Upper lobe of right lung (tissue), 1 donor: ENCODE data around the gene RPL22. TPM values are rescaled to one million over a fixed set of nuclear protein-coding genes. Genes with fewer than 3 reads are reported as not detected.

Experiments
- ATAC-seq: fragments of 200-7000 bp; cut with Tn5 transposase; one replicate; pipeline ENCODE4 v1.9.1; 2020; ENCODE audit warnings: mild to moderate bottlenecking, moderate library complexity
- DNase-seq: peaks from one replicate; pipeline ENCODE4 v3.0.0-alpha.2; 2020
- H3K27ac ChIP-seq: fragments of 200-600 bp; one replicate; pipeline ENCODE4 v1.8.0; 2022
- H3K27me3 ChIP-seq: fragments of 200-600 bp; one replicate; pipeline ENCODE4 v1.8.0; 2022; ENCODE audit warnings: mild to moderate bottlenecking
- H3K36me3 ChIP-seq: fragments of 200-600 bp; one replicate; pipeline ENCODE4 v1.8.0; 2022
- H3K4me1 ChIP-seq: fragments of 200-600 bp; one replicate; pipeline ENCODE4 v1.8.0; 2022
- H3K4me3 ChIP-seq: fragments of 200-600 bp; one replicate; pipeline ENCODE4 v1.8.0; 2022; ENCODE audit warnings: mild to moderate bottlenecking
- H3K9me3 ChIP-seq: fragments of 200-600 bp; one replicate; pipeline ENCODE4 v1.8.0; 2022
- CTCF ChIP-seq: fragments of 200-600 bp; IDR thresholded peaks from one replicate; pipeline ENCODE4 v1.8.0; 2022; ENCODE audit warnings: antibody characterized with exemption
- intact Hi-C: fragments of 100-400 bp; cut with DNase I; formaldehyde crosslinking; loops from one replicate; pipeline ENCODE4 v1.11.0; 2022
- total RNA-seq: library from RNA; stranded (reverse); fragmentation: NEBNext Ultra II Directional; extraction: Animal tissue kit (Norgen Biotek cat#: 25700); gene quantifications from one replicate; pipeline ENCODE4 v1.2.1, GENCODE V29; 2021
- donor health status: DM: no; HTN: yes; CAD: no; lungs with severe emphysema.

RPL22 gene
- total RNA-seq, 1 donor from 2014 or later, result 308 TPM

GRCh38 chr1:6163191-6163972, 36.0 kb downstream of the RPL22 start:
- H3K36me3 ChIP-seq, result no peaks in the 10 kb centered on the region
- intact Hi-C loops, result no loop called here
- H3K4me1 ChIP-seq, result no peaks in the 10 kb centered on the region
- H3K9me3 ChIP-seq, result no peaks in the 10 kb centered on the region
- ATAC-seq, result no peak
- no peak for DNase-seq
- H3K4me3 ChIP-seq, result no peak overlapping the region
- H3K27me3 ChIP-seq, result peaks cover 14% of the 10 kb centered on the region
- no peak for TF ChIP-seq CTCF
- no peak overlapping the region for H3K27ac ChIP-seq

- intact Hi-C loops, result no loop called here
- Histone ChIP-seq H3K27ac (no peak overlapping the region), H3K4me3 (no peak overlapping the region), H3K9me3 (no peaks in the 10 kb centered on the region), H3K4me1 (no peaks in the 10 kb centered on the region), H3K36me3 (no peaks in the 10 kb centered on the region), H3K27me3 (peaks cover 14% of the 10 kb centered on the region)
- DNase-seq (no peak), ATAC-seq (no peak)
- no peak for TF ChIP-seq CTCF
These were observed 36.6 kb downstream of the RPL22 start for GRCh38 chr1:6162773-6163172.

DNA sequence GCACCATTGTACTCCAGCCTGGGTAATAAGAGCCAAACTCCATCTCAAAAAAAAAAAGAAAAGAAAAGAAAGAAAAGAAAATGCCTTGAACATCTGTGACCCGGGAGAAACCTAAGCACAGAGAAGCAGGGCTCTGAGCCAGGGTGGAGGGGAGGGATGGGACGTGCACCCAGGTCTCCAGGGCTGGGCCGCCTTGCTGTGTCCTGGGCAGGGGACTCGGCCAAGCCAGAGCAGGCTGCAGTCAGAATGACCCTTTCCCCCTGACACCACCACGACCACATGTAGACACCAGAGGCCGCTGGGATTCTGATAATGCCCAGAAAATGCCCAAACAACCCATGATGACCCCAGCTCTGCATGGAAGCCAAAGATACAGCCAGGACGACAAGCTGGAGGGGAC, 37.1 kb downstream of the RPL22 start:
- Histone ChIP-seq H3K4me1 (no peaks in the 10 kb centered on the region), H3K4me3 (no peak overlapping the region), H3K9me3 (no peaks in the 10 kb centered on the region), H3K36me3 (no peaks in the 10 kb centered on the region), H3K27me3 (peaks cover 14% of the 10 kb centered on the region), H3K27ac (no peak overlapping the region)
- no peak for TF ChIP-seq CTCF
- DNase-seq, result no peak
- no peak for ATAC-seq
- intact Hi-C loops, result no loop called here

- H3K27ac ChIP-seq, result no peak overlapping the region
- no peak overlapping the region for H3K4me3 ChIP-seq
- H3K4me1 ChIP-seq, result no peaks in the 10 kb centered on the region
- DNase-seq (no peak), ATAC-seq (no peak)
- H3K9me3 ChIP-seq, result no peaks in the 10 kb centered on the region
- intact Hi-C loops, result no loop called here
- TF ChIP-seq CTCF, result no peak
- peaks cover 14% of the 10 kb centered on the region for H3K27me3 ChIP-seq
- no peaks in the 10 kb centered on the region for H3K36me3 ChIP-seq
These were observed 41.2 kb downstream of the RPL22 start for GRCh38 chr1:6158181-6158580.

DNA sequence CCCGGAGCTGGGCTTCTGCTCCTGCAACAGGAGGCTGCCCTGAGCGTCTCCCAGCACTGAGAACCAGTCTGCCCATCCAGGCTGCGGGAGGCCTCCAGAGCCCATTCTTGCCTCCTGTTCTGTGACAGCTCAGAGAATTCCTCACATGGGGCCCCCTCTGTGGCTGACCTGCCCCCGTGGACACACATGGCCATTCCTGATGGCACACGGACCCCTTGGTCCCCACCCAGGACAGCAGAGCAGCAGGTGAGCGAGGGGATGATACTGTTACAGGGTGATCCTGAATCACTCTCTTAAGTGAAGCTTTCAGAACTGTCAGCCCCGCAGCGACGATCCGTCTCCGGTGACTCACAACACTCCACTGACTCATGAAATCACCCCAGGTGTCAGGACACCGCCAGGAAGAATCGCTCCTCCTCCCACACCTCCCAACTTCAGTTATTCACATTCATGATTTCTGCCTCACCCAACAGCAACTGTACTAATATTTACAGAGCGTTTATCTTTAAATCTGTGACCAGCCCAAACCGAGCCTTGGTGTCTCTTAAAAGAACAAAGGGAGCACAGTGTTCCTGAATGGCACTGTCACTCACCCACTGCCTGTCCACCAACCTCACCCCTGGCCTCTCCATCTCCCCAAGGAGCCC, 41.7 kb downstream of the RPL22 start:
- no peak for DNase-seq
- Histone ChIP-seq H3K27ac (no peak overlapping the region), H3K4me1 (no peaks in the 10 kb centered on the region), H3K27me3 (peaks cover 10% of the 10 kb centered on the region), H3K36me3 (no peaks in the 10 kb centered on the region), H3K4me3 (no peak overlapping the region), H3K9me3 (no peaks in the 10 kb centered on the region)
- ATAC-seq, result no peak
- intact Hi-C loops, result no loop called here
- TF ChIP-seq CTCF, result no peak
